ENCODE measurements around the gene ARPC2. TPM values are rescaled to one million over a fixed set of nuclear protein-coding genes. Genes with fewer than 3 reads are reported as not detected.

Gene ARPC2
- total RNA-seq, 1 donor from 2014 or later: 464 TPM

- Histone ChIP-seq H3K36me3 (ENCODE audit: control insufficient read depth, insufficient read depth, low read length) (no peaks in the 10 kb centered on the region), H3K4me3 (ENCODE audit: low read depth, low read length) (no peak overlapping the region), H3K27me3 (ENCODE audit: control insufficient read depth, insufficient read depth, low read length) (no peaks in the 10 kb centered on the region)
- TF ChIP-seq, protein P1, sequence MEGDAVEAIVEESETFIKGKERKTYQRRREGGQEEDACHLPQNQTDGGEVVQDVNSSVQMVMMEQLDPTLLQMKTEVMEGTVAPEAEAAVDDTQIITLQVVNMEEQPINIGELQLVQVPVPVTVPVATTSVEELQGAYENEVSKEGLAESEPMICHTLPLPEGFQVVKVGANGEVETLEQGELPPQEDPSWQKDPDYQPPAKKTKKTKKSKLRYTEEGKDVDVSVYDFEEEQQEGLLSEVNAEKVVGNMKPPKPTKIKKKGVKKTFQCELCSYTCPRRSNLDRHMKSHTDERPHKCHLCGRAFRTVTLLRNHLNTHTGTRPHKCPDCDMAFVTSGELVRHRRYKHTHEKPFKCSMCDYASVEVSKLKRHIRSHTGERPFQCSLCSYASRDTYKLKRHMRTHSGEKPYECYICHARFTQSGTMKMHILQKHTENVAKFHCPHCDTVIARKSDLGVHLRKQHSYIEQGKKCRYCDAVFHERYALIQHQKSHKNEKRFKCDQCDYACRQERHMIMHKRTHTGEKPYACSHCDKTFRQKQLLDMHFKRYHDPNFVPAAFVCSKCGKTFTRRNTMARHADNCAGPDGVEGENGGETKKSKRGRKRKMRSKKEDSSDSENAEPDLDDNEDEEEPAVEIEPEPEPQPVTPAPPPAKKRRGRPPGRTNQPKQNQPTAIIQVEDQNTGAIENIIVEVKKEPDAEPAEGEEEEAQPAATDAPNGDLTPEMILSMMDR (IDR thresholded peaks at IDR 0.05; ENCODE audit: insufficient read depth, low read length, poor library complexity, severe bottlenecking): no peak
- no peak for DNase-seq (ENCODE audit: low read depth)
These were observed 49.5 kb downstream of the ARPC2 start for GRCh38 chr2:218266316-218266979.

GRCh38 chr2:218267259-218267658 lies 50.3 kb downstream of the ARPC2 start:
- no peak for DNase-seq (ENCODE audit: low read depth)
- H3K36me3 ChIP-seq (ENCODE audit: control insufficient read depth, insufficient read depth, low read length): no peaks in the 10 kb centered on the region
- no peak overlapping the region for H3K4me3 ChIP-seq (ENCODE audit: low read depth, low read length)
- H3K27me3 ChIP-seq (ENCODE audit: control insufficient read depth, insufficient read depth, low read length): no peaks in the 10 kb centered on the region
- TF ChIP-seq, protein P1 (IDR thresholded peaks at IDR 0.05; ENCODE audit: insufficient read depth, low read length, poor library complexity, severe bottlenecking): no peak

DNA sequence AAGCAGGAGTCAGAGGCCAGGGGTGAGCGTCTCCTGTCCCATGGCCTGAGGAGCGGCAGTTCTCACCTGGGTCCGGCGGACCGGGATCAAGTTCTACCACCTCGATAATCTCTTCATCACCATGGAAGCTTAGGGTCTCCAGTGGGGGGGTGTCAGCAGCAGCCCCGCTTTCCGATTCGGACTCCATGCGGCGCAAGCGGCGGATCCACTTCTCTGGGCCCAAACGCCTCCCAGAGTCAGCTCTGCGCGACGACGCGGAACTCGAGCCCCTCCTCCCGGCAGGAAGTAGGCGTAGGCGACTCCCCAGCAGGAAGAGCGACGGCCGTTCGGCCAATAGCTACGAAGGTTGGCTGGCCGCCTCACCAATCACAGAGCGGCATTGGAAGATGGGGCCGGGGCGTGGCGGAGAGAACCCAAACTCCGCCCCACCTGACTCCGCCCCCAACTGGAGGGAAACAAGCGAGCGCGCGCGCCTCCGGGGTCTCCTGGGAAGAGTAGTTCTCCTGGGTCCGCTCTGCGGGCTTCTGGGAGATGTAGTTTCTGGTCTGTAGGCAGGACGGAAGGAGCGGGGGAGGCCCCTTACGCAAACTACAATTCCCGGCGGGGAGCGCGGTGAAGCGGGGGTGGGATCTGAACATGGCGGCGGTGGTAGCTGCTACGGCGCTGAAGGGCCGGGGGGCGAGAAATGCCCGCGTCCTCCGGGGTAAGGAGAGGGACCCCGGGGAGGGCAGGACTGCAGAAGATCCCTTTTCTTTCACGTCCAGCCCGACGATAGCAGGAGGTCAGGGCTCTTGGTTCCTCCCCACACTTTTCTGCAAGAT lies 53.1 kb downstream of the ARPC2 start, which contains the start of the genes AAMP and PNKD:
TSS of gene AAMP (minus strand) at position 238 of the 821 bp plus-strand sequence. CDS start at position 187, 51 bp downstream.
TSS of gene PNKD (plus strand) at position 620 of the 821 bp plus-strand sequence. CDS start at position 637, 17 bp downstream.
- no peaks in the 10 kb centered on the region for H3K36me3 ChIP-seq (ENCODE audit: control insufficient read depth, insufficient read depth, low read length)
- peak; percentile 96 for DNase-seq (ENCODE audit: low read depth)
- peak within 1 kb of the TSS; percentile 79 for H3K4me3 ChIP-seq (ENCODE audit: low read depth, low read length)
- no peaks in the 10 kb centered on the region for H3K27me3 ChIP-seq (ENCODE audit: control insufficient read depth, insufficient read depth, low read length)
- TF ChIP-seq, protein P1 (IDR thresholded peaks at IDR 0.05; ENCODE audit: insufficient read depth, low read length, poor library complexity, severe bottlenecking): no peak

- Histone ChIP-seq H3K4me3 (ENCODE audit: low read depth, low read length) (peak overlapping the region; percentile 79), H3K27me3 (ENCODE audit: control insufficient read depth, insufficient read depth, low read length) (no peaks in the 10 kb centered on the region), H3K36me3 (ENCODE audit: control insufficient read depth, insufficient read depth, low read length) (no peaks in the 10 kb centered on the region)
- no peak for DNase-seq (ENCODE audit: low read depth)
- TF ChIP-seq, protein P1 (IDR thresholded peaks at IDR 0.05; ENCODE audit: insufficient read depth, low read length, poor library complexity, severe bottlenecking): no peak
These were observed 53.9 kb downstream of the ARPC2 start for GRCh38 chr2:218270721-218271486.

- Histone ChIP-seq H3K27me3 (ENCODE audit: control insufficient read depth, insufficient read depth, low read length) (no peaks in the 10 kb centered on the region), H3K4me3 (ENCODE audit: low read depth, low read length) (peak overlapping the region; percentile 79), H3K36me3 (ENCODE audit: control insufficient read depth, insufficient read depth, low read length) (peaks cover 1% of the 10 kb centered on the region)
- TF ChIP-seq, protein P1 (IDR thresholded peaks at IDR 0.05; ENCODE audit: insufficient read depth, low read length, poor library complexity, severe bottlenecking): no peak
- no peak for DNase-seq (ENCODE audit: low read depth)
These were observed 54.5 kb downstream of the ARPC2 start for GRCh38 chr2:218271487-218271797.
